ENCODE results near the gene TSPO.
"Not testable (repeated sequence)": the region's sequence is repeated elsewhere in the genome, so short reads cannot be mapped to it uniquely, and the experiment has no call there.

DNA sequence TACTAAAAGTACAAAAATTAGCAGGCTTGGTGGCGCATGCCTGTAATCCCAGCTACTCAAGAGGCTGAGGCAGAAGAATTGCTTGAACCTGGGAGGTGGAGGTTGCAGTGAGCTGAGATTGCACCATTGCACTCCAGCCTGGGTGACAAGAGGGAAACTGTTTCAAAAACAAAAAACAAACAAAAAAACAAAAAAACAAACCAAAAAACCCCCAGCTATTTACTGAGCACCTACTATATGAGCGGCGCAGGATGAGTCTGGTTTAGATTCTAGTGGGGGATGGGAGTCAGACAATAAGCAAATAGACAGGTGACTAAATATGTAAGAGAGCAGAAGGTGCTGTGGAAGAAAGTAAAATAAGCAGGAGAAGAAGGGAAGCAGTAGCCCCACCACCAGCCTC is 46.4 kb upstream of the TSPO start:
- TF ChIP-seq, protein P1, sequence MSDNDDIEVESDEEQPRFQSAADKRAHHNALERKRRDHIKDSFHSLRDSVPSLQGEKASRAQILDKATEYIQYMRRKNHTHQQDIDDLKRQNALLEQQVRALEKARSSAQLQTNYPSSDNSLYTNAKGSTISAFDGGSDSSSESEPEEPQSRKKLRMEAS (IDR thresholded peaks at IDR 0.05; ENCODE audit: low read depth): not testable (repeated sequence)
- TF ChIP-seq TEAD4 (IDR thresholded peaks at IDR 0.05; ENCODE audit: borderline replicate concordance, insufficient read depth); POLR2AphosphoS5 (IDR thresholded peaks at IDR 0.05; ENCODE audit: low read depth, low read length): not testable (repeated sequence)

Data from SK-N-SH (cell line).